CMK (cell line): ENCODE results near the gene HEPHL1.

Experiments
- DNase-seq: peaks from one replicate; pipeline ENCODE4 v3.0.0-alpha.2; 2010; ENCODE audit warnings: low read depth

Gene HEPHL1

DNA sequence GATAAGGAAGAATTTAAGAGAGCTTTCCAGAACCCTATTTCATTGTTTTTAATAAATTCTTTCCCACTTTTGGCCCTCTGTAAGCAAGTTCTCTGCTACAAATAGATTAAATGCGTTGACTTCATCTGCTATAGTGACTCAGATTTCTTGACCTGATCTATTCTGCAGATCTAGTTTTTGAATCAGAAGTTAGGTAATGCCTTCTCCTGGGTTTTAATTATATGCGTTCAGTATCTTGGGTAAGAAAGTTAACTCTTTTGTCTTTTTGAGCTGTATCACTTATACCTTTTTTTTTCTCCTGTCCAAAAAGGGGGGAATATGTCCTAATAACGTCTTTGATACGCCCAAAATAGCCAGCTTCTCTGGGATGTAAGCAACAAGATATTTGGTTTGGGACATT is 2.4 kb upstream of the HEPHL1 start:
- no peak for DNase-seq

DNA sequence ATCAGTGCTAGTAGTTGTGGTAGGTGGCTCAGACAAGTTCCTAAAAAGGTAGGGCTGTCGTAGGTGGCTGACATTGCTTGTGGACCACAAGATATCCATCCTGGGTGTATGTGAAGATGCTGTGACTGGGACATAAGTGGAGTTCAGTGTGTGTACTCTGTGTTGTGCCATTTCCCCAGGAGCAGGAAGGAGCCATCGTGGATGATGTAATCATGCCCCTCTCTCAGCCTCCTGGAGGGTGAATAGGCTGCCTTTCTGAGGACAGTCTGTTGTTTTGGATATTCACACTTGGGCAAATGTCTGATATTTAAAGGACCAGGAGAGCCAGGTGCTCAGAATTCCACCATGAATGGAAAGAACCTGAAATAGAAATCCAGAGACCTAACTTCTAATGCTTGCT is 2.7 kb downstream of the HEPHL1 start:
- DNase-seq, result no peak

DNA sequence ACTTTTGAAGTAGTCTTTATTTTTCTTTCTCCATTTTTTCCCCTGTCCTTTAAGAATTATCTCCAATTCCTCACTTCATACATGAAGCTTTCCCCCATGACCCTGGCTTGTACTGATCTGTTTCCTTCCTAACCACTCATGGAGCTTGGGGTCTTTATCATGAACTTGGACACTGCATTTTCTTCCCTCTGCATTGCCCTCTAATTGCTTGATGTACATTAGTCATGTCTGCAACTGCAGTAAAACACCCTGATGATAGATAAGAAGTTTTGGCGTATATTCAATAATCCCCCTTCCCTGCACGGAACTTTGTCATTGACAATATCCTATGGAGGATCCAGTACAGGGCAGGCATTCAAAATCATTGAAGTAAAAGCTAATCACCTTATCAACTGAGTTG is 3.4 kb downstream of the HEPHL1 start:
- DNase-seq, result no peak

DNA sequence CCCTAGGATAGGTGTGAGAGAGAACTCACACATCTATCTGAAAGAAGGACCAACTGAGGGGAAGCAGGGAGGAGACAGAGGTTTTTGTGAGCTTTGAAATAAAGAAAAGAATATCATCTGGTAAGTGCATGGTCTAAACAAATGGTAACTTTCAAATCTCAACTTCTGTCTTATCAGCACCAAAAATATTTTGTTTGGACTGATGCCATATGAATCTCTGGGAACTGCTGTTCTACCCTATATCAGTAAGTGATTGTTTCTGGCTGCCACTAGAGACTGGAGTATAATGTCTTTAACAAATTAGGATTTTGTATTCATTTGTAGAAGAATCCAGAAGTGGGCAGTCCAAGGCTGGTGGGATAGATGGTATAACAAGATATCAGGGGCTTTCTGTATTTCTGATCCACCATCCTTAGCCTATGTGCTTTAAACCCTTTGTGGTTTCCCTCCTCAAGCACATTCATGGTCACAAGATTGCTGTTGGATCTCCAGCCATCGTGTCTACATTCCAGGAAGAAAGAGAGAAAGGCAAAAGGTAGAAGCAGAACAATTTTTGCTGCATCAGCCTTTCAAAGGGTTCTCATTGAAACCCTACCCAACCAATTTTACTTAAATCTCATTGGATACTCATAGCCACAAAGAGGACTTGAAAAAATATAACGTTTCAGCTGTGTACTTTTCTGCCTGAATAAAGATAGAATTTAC is 4.7 kb downstream of the HEPHL1 start:
- DNase-seq, result no peak

DNA sequence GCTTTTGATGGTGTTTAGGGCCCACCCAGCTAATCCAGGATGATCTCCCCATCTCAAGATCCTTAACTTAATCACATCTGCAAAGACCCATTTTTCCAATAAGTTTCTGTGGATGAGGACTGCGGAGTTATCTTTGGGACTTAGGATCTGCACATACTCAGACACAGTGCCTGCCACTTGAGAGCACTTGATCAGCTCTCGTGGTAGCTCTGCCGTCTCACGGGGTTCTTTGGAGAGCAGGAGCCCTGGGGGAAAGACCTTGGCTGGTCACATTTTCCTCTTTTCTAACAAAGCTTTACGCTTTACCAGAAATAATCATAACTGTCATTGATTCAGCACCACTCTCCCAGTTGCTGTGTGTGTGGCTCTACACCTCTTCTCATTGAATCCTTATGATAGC is 6.1 kb downstream of the HEPHL1 start:
- no peak for DNase-seq

DNA sequence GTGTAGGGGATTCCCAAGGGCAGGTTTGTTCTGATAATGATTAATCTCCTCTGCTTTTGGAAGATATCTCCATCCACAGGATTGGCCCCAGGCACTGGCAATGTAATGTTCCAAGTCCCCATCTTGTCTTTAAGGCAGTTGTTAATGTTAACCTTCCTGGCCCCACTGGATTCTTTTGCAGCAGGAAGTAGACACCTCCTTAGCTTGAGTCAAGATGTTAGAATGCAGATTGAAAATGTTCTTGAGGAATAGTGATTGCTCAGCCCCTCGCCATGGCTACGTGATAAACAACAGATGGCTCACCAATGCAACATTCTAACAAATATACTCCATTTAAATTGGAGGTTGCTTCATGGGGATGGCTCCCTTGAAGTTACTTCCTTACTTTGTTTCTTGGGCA is 7.3 kb downstream of the HEPHL1 start:
- DNase-seq, result no peak

DNA sequence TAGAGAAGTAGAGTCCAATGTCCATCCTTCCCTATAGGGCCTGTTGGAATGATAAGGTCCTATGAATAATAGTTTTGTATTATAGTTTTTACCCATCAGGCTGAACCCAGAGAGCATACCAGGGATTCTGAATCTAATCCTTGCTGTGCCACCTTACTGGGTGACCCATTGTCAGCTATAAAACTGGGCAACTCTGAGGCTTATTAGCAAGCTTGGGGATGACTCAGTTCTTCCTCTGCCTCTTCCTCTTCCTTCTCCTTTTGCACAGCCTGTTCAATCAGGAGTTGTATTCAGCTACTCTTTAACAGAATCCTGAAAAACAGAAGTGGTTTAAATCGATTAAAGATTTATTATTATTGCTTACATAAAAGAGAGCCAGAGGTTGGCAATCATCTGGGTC is 8.9 kb downstream of the HEPHL1 start:
- no peak for DNase-seq

DNA sequence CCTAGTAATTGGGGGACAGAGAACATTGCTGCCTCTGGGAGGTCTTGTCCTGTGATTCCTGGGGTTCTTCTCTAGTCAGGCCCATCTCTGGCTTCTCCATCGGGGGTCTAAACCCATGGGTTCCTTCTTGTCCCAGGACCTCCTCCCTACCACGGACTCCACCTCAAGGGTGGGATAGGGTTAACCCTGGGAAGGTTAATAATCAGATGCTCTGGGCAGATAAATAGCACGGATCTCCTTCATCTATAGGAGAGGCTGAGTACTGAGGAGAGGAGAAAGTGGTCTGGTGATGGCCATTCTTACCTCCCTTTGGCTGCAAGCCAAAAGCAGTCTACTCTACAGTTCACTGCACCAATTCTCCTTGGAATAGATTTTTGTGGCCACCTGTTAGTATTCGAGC is 10.5 kb downstream of the HEPHL1 start:
- DNase-seq, result no peak

DNA sequence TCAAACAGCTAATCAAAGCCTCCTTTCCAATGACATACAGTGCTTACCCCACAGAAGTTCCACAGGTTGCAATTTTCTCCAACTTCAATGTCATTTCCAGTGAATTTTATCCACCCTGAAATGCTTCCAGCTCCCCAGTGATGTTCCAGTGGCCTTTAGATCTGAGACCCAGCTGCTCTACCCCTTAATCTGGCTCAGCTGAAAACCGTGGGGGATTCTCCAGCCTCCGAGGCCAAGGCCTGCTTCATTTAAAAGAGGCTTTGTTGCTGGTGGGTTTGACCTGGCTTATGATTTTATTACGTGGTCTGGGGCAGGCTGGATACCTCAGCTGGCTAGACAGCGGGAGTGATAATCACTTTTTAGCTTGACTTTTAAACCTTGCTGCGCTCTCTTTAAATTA is 10.9 kb downstream of the HEPHL1 start:
- DNase-seq, result no peak

DNA sequence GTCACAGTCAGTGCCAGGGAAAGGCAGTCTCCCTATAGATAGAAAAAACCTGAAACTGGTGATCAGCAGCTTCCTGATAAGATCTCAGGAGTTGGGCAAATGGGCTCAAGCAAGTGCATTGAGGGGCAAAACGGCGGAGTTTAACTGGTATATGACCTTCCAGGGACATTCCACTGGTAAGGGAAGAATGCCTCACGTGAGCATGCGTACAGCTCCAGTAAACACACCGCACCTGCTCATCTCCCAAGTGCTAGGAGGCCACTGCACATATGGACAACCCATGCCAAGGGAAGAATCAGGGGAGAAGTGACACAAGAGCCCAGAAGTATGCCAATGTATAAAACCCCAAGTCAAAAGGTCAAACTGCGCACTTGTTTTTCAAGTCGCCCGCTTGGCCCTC is 11.6 kb downstream of the HEPHL1 start:
- DNase-seq, result no peak

DNA sequence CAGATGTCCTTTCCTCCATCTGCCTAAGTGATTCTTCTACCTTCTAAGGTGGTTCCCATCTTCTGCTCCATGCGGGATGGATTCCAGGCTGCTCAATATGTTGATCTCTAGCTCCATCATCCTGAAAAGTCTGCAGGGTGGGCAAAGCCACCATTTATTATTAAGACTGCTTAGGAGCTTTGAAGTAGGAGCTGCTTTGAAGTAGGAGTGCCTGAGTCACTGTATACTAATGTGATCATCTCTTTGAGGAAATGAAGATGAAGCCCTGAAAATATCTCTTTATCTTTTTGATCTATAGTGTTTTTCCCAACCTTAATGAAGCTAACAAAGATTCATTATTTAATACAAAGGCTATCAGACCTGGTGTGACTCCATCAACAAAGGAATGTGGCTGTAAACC is 13.1 kb downstream of the HEPHL1 start:
- DNase-seq, result no peak

DNA sequence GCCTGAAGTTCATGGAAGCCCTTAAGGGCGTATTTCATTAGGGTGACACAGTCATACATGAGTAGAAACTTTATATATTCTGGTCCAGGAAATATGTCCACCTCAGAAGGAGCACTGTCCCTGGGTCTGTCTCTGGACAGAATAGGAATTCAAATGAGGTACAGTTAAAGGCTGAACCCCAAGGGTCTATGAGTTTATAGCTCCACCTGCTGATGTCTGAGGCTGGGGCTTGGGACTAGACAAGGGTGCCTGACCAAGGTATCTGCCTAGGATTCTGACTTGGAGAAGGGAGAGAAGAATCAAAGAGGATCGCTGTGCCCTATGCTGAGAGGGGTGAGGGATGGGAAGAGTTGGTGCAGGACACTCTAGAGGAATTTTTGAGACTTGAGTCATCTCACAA is 14.9 kb downstream of the HEPHL1 start:
- DNase-seq, result no peak

DNA sequence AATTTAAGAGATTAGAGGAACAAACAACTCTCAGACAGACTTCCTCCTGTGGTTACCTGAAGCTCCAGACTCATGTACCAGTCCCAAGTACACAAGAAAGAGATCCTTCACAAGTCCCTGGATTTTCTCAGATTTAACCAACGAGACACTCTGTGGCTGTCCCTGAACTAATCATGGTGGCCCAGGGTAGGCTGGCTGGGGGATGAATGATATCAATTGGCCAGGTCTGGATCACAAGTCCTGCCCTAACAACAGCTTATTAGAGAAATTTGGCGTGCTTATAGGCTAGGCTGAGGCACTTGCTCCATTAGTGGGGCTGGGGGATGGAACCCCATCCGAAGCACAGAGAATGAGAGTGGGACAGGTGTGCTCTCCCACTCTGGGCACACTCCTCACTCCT is 22.1 kb downstream of the HEPHL1 start:
- no peak for DNase-seq

DNA sequence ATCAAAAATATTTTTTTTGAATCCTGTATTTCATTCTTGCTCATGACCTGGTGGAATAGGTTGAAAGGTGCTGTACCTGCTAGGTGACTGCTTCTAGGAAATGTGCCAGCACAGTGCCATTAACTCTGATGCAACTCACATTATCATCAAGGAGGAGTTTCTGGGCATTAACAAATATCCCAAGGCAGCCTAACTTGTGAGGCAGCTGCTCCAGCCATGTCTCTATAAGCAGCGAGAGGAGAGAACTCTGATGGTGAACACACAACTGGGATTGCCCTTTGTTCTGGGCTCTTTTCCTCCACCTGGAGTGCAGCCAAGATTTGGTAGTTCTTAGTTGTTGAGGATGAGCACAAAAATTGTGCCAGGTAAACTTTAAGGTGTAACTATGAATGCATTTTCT is 25.6 kb downstream of the HEPHL1 start:
- DNase-seq, result no peak

DNA sequence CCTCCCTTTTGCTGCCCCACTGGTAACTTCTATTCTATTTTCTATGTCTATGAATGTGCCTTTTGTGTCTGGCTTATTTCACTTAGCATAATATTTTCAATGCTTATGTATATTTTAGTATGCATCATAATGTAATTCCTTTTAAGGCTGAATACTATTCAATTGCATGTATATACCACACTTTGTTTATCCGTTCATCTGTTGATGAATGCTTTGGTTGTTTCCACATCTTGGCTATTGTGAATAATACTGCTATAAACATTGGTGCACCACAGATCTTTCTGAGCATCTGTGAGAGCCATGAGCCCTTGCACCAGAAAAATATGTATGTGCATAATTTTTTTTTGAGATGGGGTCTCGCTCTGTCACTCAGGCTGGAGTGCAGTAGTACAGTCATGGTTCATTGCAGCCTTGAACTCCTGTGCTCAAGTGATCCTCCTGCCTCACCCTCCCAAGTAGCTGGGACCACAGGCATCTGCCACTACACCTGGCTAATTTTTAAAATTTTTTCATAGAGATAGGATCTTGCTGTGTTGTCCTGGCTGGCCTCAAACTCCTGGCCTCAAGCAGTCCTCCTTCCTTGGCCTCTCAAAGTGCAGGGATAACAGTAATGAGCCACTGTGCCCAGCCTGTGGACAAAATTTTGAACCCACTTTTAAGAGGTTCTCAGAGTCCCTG is 27.0 kb downstream of the HEPHL1 start:
- no peak for DNase-seq

DNA sequence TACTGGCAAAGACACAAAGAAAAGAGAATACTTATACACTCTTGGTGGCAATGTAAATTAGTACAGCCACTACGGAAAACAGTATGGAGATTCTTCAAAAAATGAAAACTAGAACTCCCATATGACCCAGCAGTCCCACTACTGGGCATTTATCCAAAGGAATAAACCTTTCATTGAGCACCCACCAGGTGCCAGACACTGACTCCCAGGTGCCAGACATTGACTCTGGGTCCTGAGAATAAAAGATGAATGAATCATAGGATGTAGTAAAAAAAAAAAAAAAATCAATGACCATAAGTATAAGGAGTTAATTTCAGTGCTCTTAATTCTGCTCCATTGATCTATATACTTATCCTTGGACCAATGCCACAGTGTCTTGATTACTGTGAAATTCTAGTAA is 28.2 kb downstream of the HEPHL1 start:
- DNase-seq, result no peak

DNA sequence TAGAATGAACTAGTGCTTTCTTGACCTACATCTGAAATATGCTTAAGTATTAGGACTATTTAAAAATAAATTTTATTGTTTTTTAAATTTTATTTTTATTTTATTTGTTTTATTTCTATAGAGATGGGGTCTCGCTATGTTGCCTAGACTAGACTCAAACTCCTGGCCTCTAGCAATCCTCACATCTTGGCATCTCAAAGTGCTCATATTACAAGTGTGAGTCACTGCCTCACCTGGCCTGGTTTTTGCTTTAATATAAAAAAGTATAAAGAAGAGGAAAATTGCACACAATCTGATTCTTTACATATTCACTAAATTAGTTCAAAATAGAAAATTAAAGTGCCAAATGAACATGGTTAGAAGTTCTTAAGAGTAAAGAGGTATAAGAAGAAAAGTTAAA is 37.5 kb downstream of the HEPHL1 start:
- no peak for DNase-seq

DNA sequence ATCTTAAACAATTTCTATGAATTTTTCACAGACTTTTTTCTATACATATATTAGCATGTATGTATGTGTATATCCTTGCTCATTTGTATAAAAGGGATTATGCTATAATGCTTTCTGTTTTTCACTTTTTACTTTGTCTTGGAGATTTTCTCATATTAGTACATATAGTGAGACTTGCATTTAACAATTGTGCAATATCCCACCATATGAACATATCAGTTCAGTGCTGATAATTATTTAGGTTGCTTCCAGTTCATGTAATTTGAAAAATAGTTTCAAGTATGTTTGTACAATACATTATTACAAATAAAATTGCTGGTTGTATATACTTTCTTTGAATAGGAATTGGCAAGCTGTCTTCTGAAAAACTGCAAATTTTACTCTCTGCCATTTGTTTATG is 37.9 kb downstream of the HEPHL1 start:
- no peak for DNase-seq

DNA sequence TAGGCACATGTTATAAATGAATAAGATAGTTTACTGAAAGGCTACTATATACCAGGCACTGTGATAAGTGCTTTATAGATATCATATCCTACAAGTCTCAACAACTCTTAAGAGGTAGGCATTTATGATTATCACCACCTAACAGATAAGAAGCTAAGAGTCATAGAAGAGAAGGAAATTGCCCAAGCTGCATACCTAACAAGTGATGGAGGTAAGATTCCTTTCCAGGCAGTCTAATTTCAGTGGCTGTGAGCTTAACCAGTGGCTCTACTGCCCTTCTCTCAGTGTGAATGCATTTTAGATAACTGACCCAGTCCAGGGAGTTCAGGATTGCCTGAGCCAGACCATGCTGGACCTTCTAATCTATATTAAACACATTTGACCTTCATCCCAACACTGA is 39.2 kb downstream of the HEPHL1 start:
- no peak for DNase-seq

DNA sequence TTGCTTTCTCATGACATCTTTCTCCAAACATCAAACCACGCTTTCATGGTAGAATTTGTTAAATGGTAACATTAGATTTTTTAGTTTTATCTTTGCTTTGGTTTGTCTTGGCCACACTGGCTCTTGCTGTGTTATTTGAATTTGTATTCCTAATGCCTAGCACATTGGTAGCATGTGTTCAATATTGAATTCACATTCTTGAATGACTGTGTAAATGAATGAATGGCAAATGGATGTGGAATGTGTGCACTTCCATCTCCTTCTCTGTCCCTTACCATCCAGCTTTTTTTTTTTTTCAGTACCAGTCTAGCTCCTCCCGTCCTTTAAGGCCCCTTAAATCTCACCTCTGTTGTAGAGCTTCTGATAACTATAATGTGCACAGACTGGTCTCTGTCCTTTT is 41.2 kb downstream of the HEPHL1 start:
- DNase-seq, result no peak

DNA sequence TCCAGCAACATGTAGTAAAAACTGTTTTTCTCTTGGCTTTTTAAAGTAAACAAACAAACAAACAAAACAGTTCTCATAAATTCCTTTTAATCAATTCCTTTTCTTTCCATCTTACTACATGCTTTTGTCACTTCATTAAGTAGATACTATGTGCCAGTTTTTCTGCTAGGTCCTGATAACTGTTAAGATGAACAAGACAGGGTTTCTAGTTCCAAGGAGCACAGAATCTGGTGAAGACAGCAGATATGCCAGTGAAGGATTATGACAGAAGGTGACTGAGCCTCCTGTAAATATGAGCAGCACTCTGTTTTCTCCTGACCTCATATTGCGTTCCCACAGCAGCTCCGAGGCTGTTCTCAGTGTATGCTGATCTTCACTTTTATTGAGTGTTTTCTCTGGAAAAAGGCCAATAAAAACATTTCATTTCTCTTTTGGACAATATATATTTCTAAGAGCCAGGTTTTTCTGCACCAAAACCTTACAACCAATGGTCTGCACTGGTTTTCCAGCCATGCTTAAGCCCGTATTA is 45.8 kb downstream of the HEPHL1 start:
- no peak for DNase-seq

DNA sequence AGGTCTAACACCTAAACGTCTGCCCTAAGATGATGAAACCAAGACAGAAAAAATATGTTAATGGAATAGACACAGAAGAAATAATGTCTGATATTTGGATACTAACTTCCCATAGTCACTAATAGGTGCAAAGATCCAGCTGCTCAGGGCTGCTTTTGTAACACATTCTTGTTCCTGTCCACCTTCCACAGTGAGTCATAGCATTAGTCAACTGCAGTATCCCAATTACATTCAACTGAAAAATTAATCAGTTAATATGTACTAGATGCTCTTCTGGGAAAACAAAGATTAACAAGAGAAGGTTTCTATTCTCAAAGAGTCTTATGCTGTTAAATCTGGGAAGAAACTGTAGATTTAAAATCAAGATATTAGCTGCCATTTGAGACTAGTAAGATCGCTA is 47.6 kb downstream of the HEPHL1 start:
- no peak for DNase-seq

DNA sequence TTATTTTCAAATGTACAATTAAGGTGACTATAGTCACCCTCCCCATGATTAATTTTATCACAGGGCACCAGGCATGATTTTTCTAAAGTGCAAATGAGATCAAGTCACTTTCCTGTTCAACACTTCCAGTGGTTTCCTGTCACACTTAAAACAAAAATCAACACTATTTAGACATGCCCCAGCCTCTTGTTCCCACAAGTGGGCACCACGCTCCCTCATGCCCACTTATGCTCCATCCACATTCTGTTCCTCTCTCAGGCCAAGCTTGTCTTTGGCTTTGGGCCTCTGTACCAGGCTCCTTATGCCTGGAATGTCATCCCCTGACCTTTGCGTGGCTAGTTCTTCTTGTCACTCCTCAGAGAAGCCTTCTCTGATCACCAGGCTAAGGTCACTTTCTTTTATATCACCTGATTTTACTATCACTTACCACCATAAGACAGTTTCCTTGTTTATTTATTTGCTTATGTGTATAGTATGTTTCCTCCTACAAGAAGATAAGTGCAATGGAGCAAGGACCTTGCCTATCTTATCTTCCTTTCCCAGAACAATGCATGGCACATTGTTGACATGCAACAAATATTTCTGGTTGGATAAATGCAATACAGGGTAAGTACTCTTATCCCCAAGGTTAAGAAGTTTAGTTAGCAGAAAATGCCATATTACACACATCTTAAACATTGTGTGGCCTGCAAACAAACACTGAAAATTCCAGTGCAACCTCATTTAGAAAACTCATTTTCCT is 56.6 kb downstream of the HEPHL1 start:
- peak; percentile 45 for DNase-seq
